ENCODE measurements around the gene PSMB4. TPM values are rescaled to one million over a fixed set of nuclear protein-coding genes. Genes with fewer than 3 reads are reported as not detected.
A peak's percentile ranks its signal among the peaks of the same experiment; 100 is the strongest.
"Not testable (repeated sequence)": the region's sequence is repeated elsewhere in the genome, so short reads cannot be mapped to it uniquely, and the experiment has no call there.

PSMB4 gene
- total RNA-seq: 100 to 1,000 TPM; 163 to 197 TPM
- long read RNA-seq, transcript PSMB4-201 (7 exons, 964 nt): major isoform, 8 of 12 reads
- long read RNA-seq, partial matches to known transcripts: 2 of 12 reads
- long read RNA-seq, other reads (novel, unspliced or antisense): 2 of 12 reads

DNA sequence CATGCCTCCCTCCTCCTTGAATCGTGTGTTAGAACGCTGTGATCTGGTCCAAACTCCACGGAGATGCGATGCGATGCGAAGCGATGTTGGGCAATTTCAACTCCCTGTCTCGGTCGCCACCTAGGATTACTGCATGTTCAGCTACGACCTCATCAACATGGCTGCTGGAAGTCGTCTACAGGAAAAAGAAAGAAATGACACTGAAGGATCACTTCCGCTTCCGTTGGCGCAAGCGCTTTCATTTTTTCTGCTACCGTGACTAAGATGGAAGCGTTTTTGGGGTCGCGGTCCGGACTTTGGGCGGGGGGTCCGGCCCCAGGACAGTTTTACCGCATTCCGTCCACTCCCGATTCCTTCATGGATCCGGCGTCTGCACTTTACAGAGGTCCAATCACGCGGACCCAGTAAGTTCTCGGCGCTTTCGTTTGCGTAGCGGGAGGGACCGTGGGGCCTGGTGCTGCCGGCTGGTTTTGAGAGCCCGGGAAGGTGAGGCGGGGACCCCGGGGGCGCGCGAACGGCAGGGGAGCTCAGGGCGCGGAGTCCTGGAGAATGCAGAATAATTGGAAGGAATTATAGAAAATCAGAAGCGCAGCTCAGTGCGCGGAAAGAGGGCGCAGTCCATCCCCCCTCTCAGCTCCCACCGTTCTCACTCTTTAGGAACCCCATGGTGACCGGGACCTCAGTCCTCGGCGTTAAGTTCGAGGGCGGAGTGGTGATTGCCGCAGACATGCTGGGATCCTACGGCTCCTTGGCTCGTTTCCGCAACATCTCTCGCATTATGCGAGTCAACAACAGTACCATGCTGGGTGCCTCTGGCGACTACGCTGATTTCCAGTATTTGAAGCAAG is at the start of gene PSMB4:
Gene PSMB4 (plus strand): TSS at position 250 of the 848 bp plus-strand sequence. CDS start 15 bp downstream, at position 265.
- intact Hi-C loops (cut with DNase I): loop anchor here in 1 of 2 donors (5.0 to 10.0 kb wide), 2 partner anchors 52 to 95 kb away; partner anchors contain the start of gene RFX5
- ATAC-seq (peak; percentile 94 to 95), DNase-seq (peak; percentile 85)

DNA sequence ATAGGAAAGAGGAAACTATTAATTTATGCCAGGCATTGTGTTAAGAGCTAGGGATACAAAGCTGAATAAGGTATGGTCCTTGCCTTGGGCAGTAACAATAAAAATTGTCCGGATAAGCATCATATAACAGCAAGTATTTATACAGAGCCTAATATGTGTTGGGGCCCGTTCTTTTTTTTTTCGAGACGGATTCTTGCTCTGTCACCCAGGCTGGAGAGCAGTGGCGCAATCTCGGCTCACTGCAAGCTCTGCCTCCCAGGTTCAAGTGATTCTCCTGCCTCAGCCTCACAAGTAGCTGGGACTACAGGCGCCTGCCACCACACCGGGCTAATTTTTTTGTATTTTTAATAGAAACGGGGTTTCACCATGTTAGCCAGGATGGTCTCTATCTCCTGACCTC is 49.0 kb upstream of the PSMB4 start:
- ATAC-seq; intact Hi-C loops (cut with DNase I); DNase-seq: not testable (repeated sequence)

GRCh38 chr1:151352021-151352718 is 47.2 kb upstream of the PSMB4 start:
- DNase-seq (no peak), ATAC-seq (no peak)
- intact Hi-C loops (cut with DNase I): no loop called here

DNA sequence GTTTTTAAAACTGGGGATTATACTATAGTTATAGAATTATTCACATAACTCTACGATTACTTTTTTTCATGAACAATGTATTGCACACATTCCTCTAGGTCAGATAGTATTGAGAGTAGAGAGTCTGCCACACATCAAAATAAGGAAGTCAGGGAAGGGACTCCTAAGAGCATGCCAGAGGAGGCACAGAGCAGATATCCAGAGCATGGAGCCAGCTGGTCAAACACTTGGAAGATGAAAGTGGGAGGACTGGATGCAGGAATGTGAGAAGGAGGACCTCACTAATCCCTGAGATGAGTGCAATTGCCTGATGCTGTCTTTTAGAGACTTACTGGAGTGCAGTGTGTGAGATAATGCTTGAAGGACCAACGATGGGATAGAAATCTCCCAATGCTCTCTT is 42.7 kb upstream of the PSMB4 start:
- DNase-seq (no peak), ATAC-seq (no peak)

DNA sequence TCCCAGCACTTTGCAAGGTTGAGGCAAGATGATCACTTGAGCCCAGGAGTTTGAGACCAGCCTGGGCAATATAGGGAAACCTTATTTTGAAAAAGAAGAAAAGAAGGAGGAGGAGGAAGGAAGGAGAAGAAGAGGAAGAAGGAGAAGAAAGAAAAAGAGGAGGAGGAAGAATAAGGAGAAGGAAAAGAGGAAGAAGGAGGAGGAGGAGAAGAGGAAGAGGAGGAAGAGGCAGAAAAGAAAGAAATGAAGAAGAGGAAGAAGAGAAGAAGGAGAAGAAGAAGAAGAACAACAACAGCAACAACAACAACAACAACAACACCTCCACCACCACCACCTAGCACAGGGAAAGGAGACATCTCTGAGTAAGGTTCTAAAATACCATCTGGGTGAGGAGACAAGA is 37.5 kb upstream of the PSMB4 start:
- intact Hi-C loops (cut with DNase I): no loop called here
- ATAC-seq (no peak), DNase-seq (no peak)

More for the DNA sequence above, 42.7 kb upstream of the PSMB4 start:
- intact Hi-C loops (cut with DNase I): no loop called here

GRCh38 chr1:151362308-151363155 is 36.8 kb upstream of the PSMB4 start:
- intact Hi-C loops (cut with DNase I): no loop called here
- ATAC-seq (no peak), DNase-seq (no peak)

DNA sequence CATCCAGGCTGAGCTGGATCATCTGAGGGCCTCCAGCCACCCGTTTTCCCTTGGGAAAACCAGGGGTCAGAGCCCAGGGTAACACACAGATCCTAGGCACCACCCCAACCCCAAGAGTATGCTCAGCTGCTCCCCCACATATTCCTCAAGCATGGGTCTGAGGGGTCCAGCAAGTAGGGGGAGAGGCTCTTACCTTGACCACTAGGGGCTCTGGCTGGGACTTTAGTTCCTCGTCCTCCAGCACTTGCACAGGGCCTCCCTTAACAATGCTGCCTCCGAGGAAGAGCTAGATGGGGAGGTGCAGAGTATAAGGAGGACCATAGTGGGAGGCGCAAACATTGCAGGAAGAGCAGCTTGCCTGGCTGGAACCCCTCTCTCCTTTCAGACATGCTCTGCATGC is 34.4 kb upstream of the PSMB4 start:
- no peak for DNase-seq
- intact Hi-C loops (cut with DNase I): no loop called here
- no peak for ATAC-seq

GRCh38 chr1:151367658-151368392 is 31.5 kb upstream of the PSMB4 start:
- peak in 1 of 2 donors; percentile 28 for ATAC-seq
- intact Hi-C loops (cut with DNase I): no loop called here
- DNase-seq: peak; percentile 46

- ATAC-seq: peak in 1 of 2 donors; percentile 8
- no peak for DNase-seq
- intact Hi-C loops (cut with DNase I): no loop called here
These were observed 30.7 kb upstream of the PSMB4 start for GRCh38 chr1:151368393-151369301.

GRCh38 chr1:151369302-151369610 is 30.1 kb upstream of the PSMB4 start:
- ATAC-seq: no peak
- DNase-seq: no peak
- intact Hi-C loops (cut with DNase I): no loop called here

DNA sequence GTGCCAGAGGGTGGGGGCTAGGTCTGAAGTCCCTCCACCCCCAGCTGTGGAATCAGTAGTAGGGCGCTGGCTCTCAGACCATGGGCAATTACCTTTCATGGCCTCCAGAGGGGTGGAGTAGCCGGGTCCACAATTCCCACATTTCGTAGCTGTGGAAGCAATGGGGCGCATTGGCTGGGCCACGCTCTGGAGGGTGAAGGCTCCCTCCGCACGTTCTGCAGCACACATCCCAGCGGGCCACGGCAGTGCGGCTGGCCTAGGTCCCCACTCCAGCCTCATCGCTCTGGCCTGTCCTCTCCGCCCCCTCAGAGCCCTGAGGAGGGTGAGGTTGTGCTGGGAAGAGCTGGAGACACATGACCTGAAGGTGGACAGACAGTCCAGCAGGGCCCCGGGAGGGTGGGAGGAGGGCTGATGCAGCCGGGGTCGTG is 29.7 kb upstream of the PSMB4 start:
- intact Hi-C loops (cut with DNase I): no loop called here
- ATAC-seq: no peak

DNA sequence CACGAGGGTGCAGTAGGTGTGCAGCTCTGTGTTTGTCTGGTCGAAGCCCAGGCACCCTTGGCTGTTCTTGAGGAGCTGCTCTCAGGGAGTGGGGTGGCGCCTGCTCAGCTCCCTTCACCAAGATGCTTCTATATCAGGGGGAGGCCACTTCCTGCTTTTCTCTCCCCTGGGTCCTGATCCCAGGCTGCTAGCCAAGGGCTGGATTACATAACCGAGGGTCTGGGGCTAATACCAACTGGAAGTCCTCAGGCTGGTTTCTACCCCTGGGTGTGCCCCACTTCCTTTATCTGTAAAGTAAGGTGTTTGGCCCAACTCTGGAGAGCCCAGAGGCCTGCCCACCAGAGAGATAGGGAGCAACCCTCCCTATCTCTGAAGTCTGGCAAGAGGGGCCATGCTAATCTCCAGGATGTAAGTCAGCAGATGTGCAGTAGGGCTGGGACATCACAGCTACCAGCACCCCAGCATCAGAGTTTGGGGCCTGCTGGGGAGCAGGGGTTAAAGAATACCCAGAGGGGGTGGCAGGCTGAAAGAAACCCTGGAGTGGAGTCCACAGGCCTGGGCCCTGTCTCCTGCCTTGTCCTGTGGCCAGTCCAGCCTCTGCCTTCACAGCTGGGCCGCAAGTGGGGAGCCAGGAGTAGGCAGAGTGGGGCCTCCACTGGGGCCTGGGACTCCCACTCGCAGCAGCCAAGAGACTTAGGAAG is 29.0 kb upstream of the PSMB4 start:
- peak; percentile 42 for DNase-seq
- ATAC-seq: peak; percentile 12 to 20

More for the DNA sequence above, 29.7 kb upstream of the PSMB4 start:
- DNase-seq: no peak

GRCh38 chr1:151371370-151372057 is 27.9 kb upstream of the PSMB4 start:
- peak; percentile 59 to 74 for ATAC-seq
- DNase-seq: peak; percentile 74
- intact Hi-C loops (cut with DNase I): no loop called here

More for the DNA sequence above, 29.0 kb upstream of the PSMB4 start:
- intact Hi-C loops (cut with DNase I): no loop called here

GRCh38 chr1:151372058-151372934 is 27.1 kb upstream of the PSMB4 start, which contains the start of gene SELENBP1:
Gene SELENBP1 (minus strand): TSS chr1:151372705. CDS start chr1:151372641, 64 bp downstream.
- peak; percentile 91 for DNase-seq
- peak; percentile 85 to 88 for ATAC-seq
- intact Hi-C loops (cut with DNase I): no loop called here

DNA sequence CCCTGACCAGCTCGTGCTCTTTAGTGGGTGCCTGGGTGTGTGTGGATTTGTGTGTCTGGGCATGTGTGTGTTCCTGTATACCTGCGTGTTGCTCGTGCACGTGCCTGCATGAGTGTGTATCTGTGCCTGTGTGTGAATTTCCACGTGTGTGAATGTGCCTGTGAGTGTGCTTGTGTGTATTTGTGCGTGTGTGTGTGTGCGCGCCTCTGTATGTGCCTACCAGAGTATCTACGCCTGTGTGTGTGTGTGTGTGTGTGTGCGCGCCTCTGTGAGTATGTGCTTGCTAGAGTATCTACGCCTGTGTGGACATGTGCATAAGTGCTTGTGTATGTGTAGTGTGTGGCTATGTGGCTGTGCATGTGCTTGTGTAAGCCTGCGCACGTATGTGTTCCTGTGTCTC is 26.2 kb upstream of the PSMB4 start:
- ATAC-seq (no peak), DNase-seq (no peak)
- intact Hi-C loops (cut with DNase I): no loop called here

All from left cardiac atrium (tissue), 4 donors.